CD4-positive, alpha-beta memory T cell (primary cell): ENCODE results near the gene PPARA. TPM values are rescaled to one million over a fixed set of nuclear protein-coding genes. Genes with fewer than 3 reads are reported as not detected.
"Not testable (repeated sequence)": the region's sequence is repeated elsewhere in the genome, so short reads cannot be mapped to it uniquely, and the experiment has no call there.

Experiments
- CTCF ChIA-PET: fragments of 350-600 bp; sonication (Branson Sonifier 250); formaldehyde crosslinking; loops from one replicate; lab custom pipeline; 2021; ENCODE audit warnings: inconsistent platforms; ENCODE audit not compliant: partially characterized antibody; lab: Charles Lee
- POLR2A ChIA-PET: fragments of 350-600 bp; sonication (Branson Sonifier 250); formaldehyde crosslinking; loops from one replicate; lab custom pipeline; 2021; ENCODE audit not compliant: partially characterized antibody; lab: Charles Lee
- DNase-seq, 5 donors: peaks; one replicate each; pipeline versions ENCODE4 v3.0.0 to v3.0.0-alpha.2; 2020 to 2022; ENCODE audit warnings: mixed read lengths in 1 of 5
- H3K27ac ChIP-seq: one replicate; pipeline ENCODE4 v1.7.0; 2013; ENCODE audit warnings: low read depth, low read length
- H3K27me3 ChIP-seq: 2 replicates; pipeline ENCODE4 v1.7.0; 2013; ENCODE audit warnings: mild to moderate bottlenecking, low read length, moderate library complexity; ENCODE audit not compliant: insufficient read depth
- H3K36me3 ChIP-seq: 2 replicates; pipeline ENCODE4 v1.7.0; 2013; ENCODE audit warnings: mild to moderate bottlenecking, low read length, moderate library complexity; ENCODE audit not compliant: insufficient read depth
- H3K4me1 ChIP-seq: 2 replicates; pipeline ENCODE4 v1.7.0; 2013; ENCODE audit warnings: mild to moderate bottlenecking, low read length, moderate library complexity; ENCODE audit not compliant: insufficient read depth
- H3K4me3 ChIP-seq, 2 donors: one replicate each; pipeline ENCODE4 v1.7.0; 2013; ENCODE audit warnings: low read length in 2 of 2, mild to moderate bottlenecking in 1 of 2
- H3K9me3 ChIP-seq, 2 donors: one replicate each; pipeline ENCODE4 v1.7.0; 2013; ENCODE audit warnings: low read length in 2 of 2, control low read depth in 1 of 2; ENCODE audit not compliant: control insufficient read depth in 1 of 2
- H3K27ac Mint-ChIP-seq, 7 donors: one replicate each; pipeline ENCODE4 v1.8.0; 2020 to 2021; ENCODE audit warnings: mixed read lengths in 7 of 7, mild to moderate bottlenecking in 6 of 7, inconsistent platforms in 3 of 7, moderate library complexity in 3 of 7
- H3K27me3 Mint-ChIP-seq, 2 donors: one replicate each; pipeline ENCODE4 v1.8.0; 2020 to 2021; ENCODE audit warnings: mixed read lengths in 2 of 2
- H3K36me3 Mint-ChIP-seq, 2 donors: one replicate each; pipeline ENCODE4 v1.8.0; 2020 to 2021; ENCODE audit warnings: mixed read lengths in 2 of 2, inconsistent platforms in 1 of 2, mild to moderate bottlenecking in 1 of 2
- H3K4me1 Mint-ChIP-seq, 4 donors: one replicate each; pipeline ENCODE4 v1.8.0; 2020 to 2021; ENCODE audit warnings: mixed read lengths in 4 of 4, mild to moderate bottlenecking in 1 of 4
- H3K4me3 Mint-ChIP-seq, 8 donors: one replicate each; pipeline ENCODE4 v1.8.0; 2020 to 2021; ENCODE audit warnings: mixed read lengths in 8 of 8, mild to moderate bottlenecking in 7 of 8, moderate library complexity in 6 of 8, inconsistent platforms in 3 of 8
- H3K9me3 Mint-ChIP-seq, 8 donors: one replicate each; pipeline ENCODE4 v1.8.0; 2020 to 2021; ENCODE audit warnings: mixed read lengths in 8 of 8, mild to moderate bottlenecking in 5 of 8, inconsistent platforms in 3 of 8, moderate library complexity in 1 of 8
- intact Hi-C: fragments of 100-400 bp; cut with micrococcal nuclease; formaldehyde crosslinking; loops from one replicate; pipeline ENCODE4 v1.15.1; 2023
- polyA plus RNA-seq, 2 donors: library from polyadenylated mRNA; unstranded; fragments of 300-500 nt; fragmentation: Illumina TruSeq; gene quantifications; one replicate each; pipeline ENCODE4 v1.2.3, GENCODE V29; 2021
- total RNA-seq, 2 experiments: library from RNA; stranded (reverse); gene quantifications; one replicate each; pipeline ENCODE4 v1.2.3, GENCODE V29; 2021

Gene PPARA
- total and polyA plus RNA-seq, 4 experiments from 2014 or later: 0.91 to 23.2 (median 13.5) TPM

GRCh38 chr22:46187862-46188261, 37.5 kb downstream of the PPARA start:
- Histone ChIP-seq H3K27me3 (no peaks in the 10 kb centered on the region), H3K27ac (no peak overlapping the region), H3K4me3 (no peak overlapping the region), H3K4me1 (no peaks in the 10 kb centered on the region), H3K9me3 (no peaks in the 10 kb centered on the region), H3K36me3 (no peaks in the 10 kb centered on the region)
- Mint-ChIP-seq H3K4me3 (no peak overlapping the region), H3K36me3 (peaks cover 28 to 49% of the 10 kb centered on the region in 2 donors), H3K9me3 (peaks cover 0 to 2% (median 0%) of the 10 kb centered on the region in 8 donors), H3K27ac (no peak overlapping the region), H3K4me1 (peaks cover 0 to 2% (median 0%) of the 10 kb centered on the region in 4 donors), H3K27me3 (no peaks in the 10 kb centered on the region)
- CTCF ChIA-PET: no interaction called here
- intact Hi-C loops: no loop called here
- DNase-seq: no peak
- POLR2A ChIA-PET: no interaction called here

DNA sequence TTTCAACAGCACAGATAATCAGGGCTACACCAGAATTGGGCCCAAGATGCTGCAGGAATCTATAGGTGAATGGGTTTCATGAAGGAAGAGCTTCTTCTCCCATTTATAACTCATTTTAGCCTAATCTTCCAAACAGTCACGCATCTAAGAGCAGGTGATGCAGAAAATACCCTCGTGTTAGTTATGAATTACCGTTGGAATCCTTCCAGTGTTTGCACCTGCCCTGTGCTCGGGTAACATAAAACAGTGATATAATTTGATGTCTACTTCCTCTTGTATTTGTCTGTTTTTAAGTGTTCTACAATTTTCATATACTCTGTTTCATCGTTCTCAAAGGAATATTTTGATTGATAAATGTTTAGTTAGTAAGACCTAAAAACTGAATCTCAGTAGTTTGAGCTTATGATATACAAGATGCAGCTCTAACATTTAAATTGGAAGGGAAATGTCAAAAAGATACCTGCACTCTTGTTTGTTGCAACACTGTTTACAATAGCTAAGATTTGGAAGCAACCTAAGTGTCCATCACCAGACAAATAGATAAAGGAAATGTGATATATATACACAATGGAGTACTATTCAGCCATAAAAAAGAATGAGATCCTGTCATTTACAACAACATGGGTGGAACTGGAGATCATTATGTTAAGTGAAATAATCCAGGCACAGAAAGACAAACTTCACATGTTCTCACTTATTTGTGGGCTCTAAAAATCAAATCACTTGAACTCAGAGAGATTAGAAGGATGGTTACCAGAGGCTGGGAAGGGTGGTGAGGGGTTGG, 42.1 kb downstream of the PPARA start:
- Histone ChIP-seq H3K9me3 (no peaks in the 10 kb centered on the region), H3K4me1 (no peaks in the 10 kb centered on the region), H3K4me3 (no peak overlapping the region), H3K36me3 (no peaks in the 10 kb centered on the region), H3K27ac (no peak overlapping the region), H3K27me3 (no peaks in the 10 kb centered on the region)
- Mint-ChIP-seq H3K4me1 (peaks cover 0 to 4% (median 2%) of the 10 kb centered on the region in 4 donors), H3K4me3 (no peak overlapping the region), H3K27ac (no peak overlapping the region), H3K9me3 (no peaks in the 10 kb centered on the region), H3K27me3 (no peaks in the 10 kb centered on the region), H3K36me3 (peaks cover 13 to 22% of the 10 kb centered on the region in 2 donors)
- ChIA-PET CTCF (no interaction called here), POLR2A (no interaction called here)
- no peak for DNase-seq
- intact Hi-C loops: no loop called here

GRCh38 chr22:46193898-46194310, 43.6 kb downstream of the PPARA start:
- H3K27ac Mint-ChIP-seq: peak overlapping the region in 1 of 7 donors; percentile 42
- POLR2A ChIA-PET: no interaction called here

GRCh38 chr22:46195487-46196165, 45.3 kb downstream of the PPARA start:
- Histone ChIP-seq H3K4me1 (no peaks in the 10 kb centered on the region), H3K4me3 (no peak overlapping the region), H3K27ac (no peak overlapping the region), H3K36me3 (peaks cover 3% of the 10 kb centered on the region), H3K27me3 (no peaks in the 10 kb centered on the region), H3K9me3 (no peaks in the 10 kb centered on the region)
- Mint-ChIP-seq H3K36me3 (peaks cover 16 to 23% of the 10 kb centered on the region in 2 donors), H3K4me1 (peaks cover 0 to 4% (median 2%) of the 10 kb centered on the region in 4 donors), H3K4me3 (no peak overlapping the region), H3K9me3 (no peaks in the 10 kb centered on the region), H3K27me3 (no peaks in the 10 kb centered on the region), H3K27ac (peak overlapping the region in 1 of 7 donors; percentile 42)
- ChIA-PET CTCF (no interaction called here), POLR2A (no interaction called here)
- DNase-seq: no peak
- intact Hi-C loops: no loop called here

More at GRCh38 chr22:46193898-46194310, 43.6 kb downstream of the PPARA start:
- Mint-ChIP-seq H3K9me3 (no peaks in the 10 kb centered on the region), H3K27me3 (no peaks in the 10 kb centered on the region), H3K36me3 (peaks cover 10 to 16% of the 10 kb centered on the region in 2 donors), H3K4me3 (no peak overlapping the region), H3K4me1 (peaks cover 0 to 4% (median 2%) of the 10 kb centered on the region in 4 donors)
- Histone ChIP-seq H3K9me3 (no peaks in the 10 kb centered on the region), H3K4me3 (no peak overlapping the region), H3K27me3 (no peaks in the 10 kb centered on the region), H3K36me3 (peaks cover under 1% of the 10 kb centered on the region), H3K4me1 (no peaks in the 10 kb centered on the region), H3K27ac (no peak overlapping the region)
- no peak for DNase-seq
- intact Hi-C loops: no loop called here
- CTCF ChIA-PET: no interaction called here

DNA sequence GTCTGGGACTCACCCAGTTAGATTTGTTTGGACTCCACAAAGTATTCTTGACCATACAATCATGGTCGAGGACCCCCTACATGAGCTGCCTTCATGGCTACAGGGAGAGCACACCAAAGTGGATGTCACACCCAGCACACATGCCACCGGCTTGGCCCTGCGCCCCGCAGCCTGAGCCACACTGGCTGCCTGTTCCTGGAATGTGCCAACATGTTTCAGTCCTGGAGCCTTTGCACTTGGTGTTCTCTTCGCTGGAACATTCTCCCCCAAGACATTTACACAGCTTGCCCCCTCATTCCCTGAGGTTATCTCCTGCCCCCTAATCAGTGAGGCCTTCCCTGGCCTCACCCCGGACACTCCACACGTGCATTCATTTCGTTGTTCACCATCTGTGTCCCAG, 46.0 kb downstream of the PPARA start:
- H3K27me3 ChIP-seq: no peaks in the 10 kb centered on the region
- POLR2A ChIA-PET: no interaction called here
- H3K27ac Mint-ChIP-seq: peak overlapping the region in 1 of 7 donors; percentile 23
- CTCF ChIA-PET: no interaction called here
- intact Hi-C loops: no loop called here
- H3K4me1 ChIP-seq: no peaks in the 10 kb centered on the region
- H3K9me3 ChIP-seq: no peaks in the 10 kb centered on the region
- peaks cover 19 to 23% of the 10 kb centered on the region in 2 donors for H3K36me3 Mint-ChIP-seq
- no peak for DNase-seq
- no peaks in the 10 kb centered on the region for H3K9me3 Mint-ChIP-seq
- peaks cover 0 to 4% (median 2%) of the 10 kb centered on the region in 4 donors for H3K4me1 Mint-ChIP-seq
- H3K36me3 ChIP-seq: peaks cover 3% of the 10 kb centered on the region
- H3K27me3 Mint-ChIP-seq: no peaks in the 10 kb centered on the region
- no peak overlapping the region for H3K27ac ChIP-seq
- no peak overlapping the region for H3K4me3 ChIP-seq
- H3K4me3 Mint-ChIP-seq: no peak overlapping the region

- Mint-ChIP-seq H3K4me1 (peaks cover 0 to 4% (median under 1%) of the 10 kb centered on the region in 4 donors), H3K27me3 (no peaks in the 10 kb centered on the region), H3K4me3 (no peak overlapping the region), H3K36me3 (peaks cover 15 to 24% of the 10 kb centered on the region in 2 donors), H3K9me3 (no peaks in the 10 kb centered on the region), H3K27ac (no peak overlapping the region)
- ChIA-PET POLR2A (no interaction called here), CTCF (interaction anchor here (0.7 kb wide), 1 partner anchor 1285 kb away, joined by 4 read pairs; no protein-coding TSS in a partner anchor)
- Histone ChIP-seq H3K27me3 (no peaks in the 10 kb centered on the region), H3K36me3 (peaks cover 3% of the 10 kb centered on the region), H3K4me3 (no peak overlapping the region), H3K4me1 (no peaks in the 10 kb centered on the region), H3K27ac (no peak overlapping the region), H3K9me3 (no peaks in the 10 kb centered on the region)
- no peak for DNase-seq
- intact Hi-C loops: no loop called here
Observed at GRCh38 chr22:46198274-46198673, 47.9 kb downstream of the PPARA start.

DNA sequence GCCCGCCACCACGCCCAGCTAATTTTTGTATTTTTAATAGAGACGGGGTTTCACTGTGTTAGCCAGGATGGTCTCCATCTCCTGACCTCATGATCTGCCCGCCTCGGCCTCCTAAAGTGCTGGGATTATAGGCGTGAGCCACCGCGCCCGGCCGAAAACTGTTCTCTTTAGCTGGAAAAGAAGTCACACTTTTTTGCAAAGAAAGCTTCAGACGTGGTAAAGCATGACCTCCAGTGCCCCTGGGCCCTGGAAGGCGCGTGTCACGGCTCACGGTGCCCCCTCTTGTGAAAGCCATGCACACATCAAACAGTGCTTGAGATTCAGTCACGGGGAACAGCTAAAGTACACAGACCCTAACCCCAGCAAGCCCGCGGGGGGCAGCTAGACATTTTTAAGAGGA, 48.5 kb downstream of the PPARA start:
- H3K4me1 ChIP-seq, H3K4me3 Mint-ChIP-seq, H3K4me1 Mint-ChIP-seq, H3K27ac Mint-ChIP-seq, H3K4me3 ChIP-seq, H3K36me3 ChIP-seq, H3K9me3 ChIP-seq, DNase-seq, H3K27me3 Mint-ChIP-seq, POLR2A ChIA-PET, intact Hi-C loops, H3K27ac ChIP-seq, H3K27me3 ChIP-seq, H3K9me3 Mint-ChIP-seq: not testable (repeated sequence)
- peaks cover 21 to 28% of the 10 kb centered on the region in 2 donors for H3K36me3 Mint-ChIP-seq
- CTCF ChIA-PET: interaction anchor here (0.7 kb wide), 1 partner anchor 1286 kb away, joined by 4 read pairs; no protein-coding TSS in a partner anchor
